ENCODE measurements around the gene FN3KRP. TPM values are rescaled to one million over a fixed set of nuclear protein-coding genes. Genes with fewer than 3 reads are reported as not detected.

FN3KRP gene
- total RNA-seq: 10 to 100 TPM; 36.7 to 40.5 TPM

- Mint-ChIP-seq H3K36me3 (peaks cover 8% of the 10 kb centered on the region), H3K27me3 (no peaks in the 10 kb centered on the region), H3K4me1 (ENCODE audit: low read depth) (peaks cover 19% of the 10 kb centered on the region), H3K9me3 (no peaks in the 10 kb centered on the region), H3K4me3 (peak within 1 kb of the TSS; percentile 90), H3K27ac (peak within 1 kb of the TSS; percentile 82)
- ChIA-PET CTCF (interaction anchor here (1.4 kb wide), 1 partner anchor 48 kb away, joined by 3 read pairs; no protein-coding TSS in a partner anchor), POLR2A (interaction anchor here (1.1 to 1.4 kb wide), 2 partner anchors 13 to 148 kb away, joined by 3 read pairs; no protein-coding TSS in a partner anchor)
- peak; percentile 93 for DNase-seq
- intact Hi-C loops (cut with micrococcal nuclease): loop anchor here (1.0 to 2.0 kb wide), 2 partner anchors 18 to 34 kb away; partner anchors contain the start of gene RAB40B
Measured at GRCh38 chr17:82716203-82717010, at the start of gene FN3KRP. Gene FN3KRP (plus strand): TSS chr17:82716706. CDS start chr17:82716756, 50 bp downstream.

GRCh38 chr17:82666931-82667667 is 49.4 kb upstream of the FN3KRP start:
- no peak for DNase-seq
- no peaks in the 10 kb centered on the region for H3K27me3 Mint-ChIP-seq
- intact Hi-C loops (cut with micrococcal nuclease): loop anchor here (10.0 kb wide), 1 partner anchor 108 kb away; no protein-coding TSS in a partner anchor
- H3K36me3 Mint-ChIP-seq: no peaks in the 10 kb centered on the region
- peaks cover 2% of the 10 kb centered on the region for H3K4me1 Mint-ChIP-seq (ENCODE audit: low read depth)
- H3K27ac Mint-ChIP-seq: no peak overlapping the region
- POLR2A ChIA-PET: no interaction called here
- CTCF ChIA-PET: interaction anchor here (2.2 kb wide), 1 partner anchor 109 kb away, joined by 25 read pairs; no protein-coding TSS in a partner anchor
- H3K9me3 Mint-ChIP-seq: no peaks in the 10 kb centered on the region
- no peak overlapping the region for H3K4me3 Mint-ChIP-seq

GRCh38 chr17:82667668-82668000 is 48.9 kb upstream of the FN3KRP start:
- intact Hi-C loops (cut with micrococcal nuclease): loop anchor here (10.0 kb wide), 1 partner anchor 107 kb away; no protein-coding TSS in a partner anchor
- H3K27me3 Mint-ChIP-seq: no peaks in the 10 kb centered on the region
- POLR2A ChIA-PET: no interaction called here
- CTCF ChIA-PET: interaction anchor here (1.3 to 2.2 kb wide), 3 partner anchors 101 to 218 kb away, joined by 3 to 25 read pairs (median 8); no protein-coding TSS in a partner anchor
- no peak for DNase-seq
- H3K27ac Mint-ChIP-seq: no peak overlapping the region
- no peak overlapping the region for H3K4me3 Mint-ChIP-seq
- H3K4me1 Mint-ChIP-seq (ENCODE audit: low read depth): peaks cover 2% of the 10 kb centered on the region
- no peaks in the 10 kb centered on the region for H3K36me3 Mint-ChIP-seq
- H3K9me3 Mint-ChIP-seq: no peaks in the 10 kb centered on the region

GRCh38 chr17:82668024-82668630 is 48.4 kb upstream of the FN3KRP start:
- H3K27me3 Mint-ChIP-seq: no peaks in the 10 kb centered on the region
- no peak overlapping the region for H3K27ac Mint-ChIP-seq
- no peaks in the 10 kb centered on the region for H3K36me3 Mint-ChIP-seq
- peaks cover 2% of the 10 kb centered on the region for H3K4me1 Mint-ChIP-seq (ENCODE audit: low read depth)
- POLR2A ChIA-PET: no interaction called here
- intact Hi-C loops (cut with micrococcal nuclease): loop anchor here (10.0 kb wide), 1 partner anchor 107 kb away; no protein-coding TSS in a partner anchor
- H3K4me3 Mint-ChIP-seq: no peak overlapping the region
- CTCF ChIA-PET: interaction anchor here (1.2 to 2.2 kb wide), 4 partner anchors 100 to 217 kb away, joined by 3 to 25 read pairs (median 6); no protein-coding TSS in a partner anchor
- no peak for DNase-seq
- H3K9me3 Mint-ChIP-seq: no peaks in the 10 kb centered on the region

GRCh38 chr17:82668631-82669099 is 47.8 kb upstream of the FN3KRP start:
- peaks cover 2% of the 10 kb centered on the region for H3K4me1 Mint-ChIP-seq (ENCODE audit: low read depth)
- CTCF ChIA-PET: interaction anchor here (0.6 to 2.2 kb wide), 8 partner anchors 20 to 240 kb away, joined by 3 to 25 read pairs (median 4); partner anchors contain the start of gene FN3KRP
- DNase-seq: peak; percentile 65
- intact Hi-C loops (cut with micrococcal nuclease): loop anchor here (10.0 kb wide), 1 partner anchor 106 kb away; no protein-coding TSS in a partner anchor
- no peaks in the 10 kb centered on the region for H3K9me3 Mint-ChIP-seq
- H3K4me3 Mint-ChIP-seq: no peak overlapping the region
- H3K27ac Mint-ChIP-seq: no peak overlapping the region
- H3K27me3 Mint-ChIP-seq: no peaks in the 10 kb centered on the region
- H3K36me3 Mint-ChIP-seq: no peaks in the 10 kb centered on the region
- POLR2A ChIA-PET: no interaction called here

GRCh38 chr17:82670661-82671450 is 45.6 kb upstream of the FN3KRP start:
- no peak for DNase-seq
- POLR2A ChIA-PET: no interaction called here
- H3K36me3 Mint-ChIP-seq: peaks cover 1% of the 10 kb centered on the region
- no peak overlapping the region for H3K27ac Mint-ChIP-seq
- CTCF ChIA-PET: no interaction called here
- intact Hi-C loops (cut with micrococcal nuclease): no loop called here
- H3K9me3 Mint-ChIP-seq: no peaks in the 10 kb centered on the region
- H3K4me3 Mint-ChIP-seq: no peak overlapping the region
- H3K4me1 Mint-ChIP-seq (ENCODE audit: low read depth): peaks cover 2% of the 10 kb centered on the region
- no peaks in the 10 kb centered on the region for H3K27me3 Mint-ChIP-seq

GRCh38 chr17:82674656-82675475 is 41.6 kb upstream of the FN3KRP start:
- no peak overlapping the region for H3K4me3 Mint-ChIP-seq
- H3K4me1 Mint-ChIP-seq (ENCODE audit: low read depth): no peaks in the 10 kb centered on the region
- CTCF ChIA-PET: interaction anchor here (1.0 kb wide), 1 partner anchor 11 kb away, joined by 4 read pairs; no protein-coding TSS in a partner anchor
- no peak for DNase-seq
- H3K27ac Mint-ChIP-seq: no peak overlapping the region
- POLR2A ChIA-PET: no interaction called here
- intact Hi-C loops (cut with micrococcal nuclease): no loop called here
- H3K9me3 Mint-ChIP-seq: no peaks in the 10 kb centered on the region
- H3K27me3 Mint-ChIP-seq: no peaks in the 10 kb centered on the region
- H3K36me3 Mint-ChIP-seq: peaks cover 1% of the 10 kb centered on the region

- no peak overlapping the region for H3K27ac Mint-ChIP-seq
- ChIA-PET CTCF (interaction anchor here (1.0 kb wide), 1 partner anchor 10 kb away, joined by 4 read pairs; no protein-coding TSS in a partner anchor), POLR2A (no interaction called here)
- peaks cover 1% of the 10 kb centered on the region for H3K36me3 Mint-ChIP-seq
- DNase-seq: no peak
- H3K4me1 Mint-ChIP-seq (ENCODE audit: low read depth): no peaks in the 10 kb centered on the region
- H3K9me3 Mint-ChIP-seq: no peaks in the 10 kb centered on the region
- no peaks in the 10 kb centered on the region for H3K27me3 Mint-ChIP-seq
- intact Hi-C loops (cut with micrococcal nuclease): no loop called here
- H3K4me3 Mint-ChIP-seq: no peak overlapping the region
Measured at GRCh38 chr17:82675476-82676245, 40.8 kb upstream of the FN3KRP start.

- H3K27ac Mint-ChIP-seq: no peak overlapping the region
- intact Hi-C loops (cut with micrococcal nuclease): no loop called here
- H3K4me1 Mint-ChIP-seq (ENCODE audit: low read depth): no peaks in the 10 kb centered on the region
- peaks cover 9% of the 10 kb centered on the region for H3K36me3 Mint-ChIP-seq
- no peaks in the 10 kb centered on the region for H3K27me3 Mint-ChIP-seq
- DNase-seq: no peak
- POLR2A ChIA-PET: no interaction called here
- CTCF ChIA-PET: no interaction called here
- H3K4me3 Mint-ChIP-seq: no peak overlapping the region
- peaks cover 10% of the 10 kb centered on the region for H3K9me3 Mint-ChIP-seq
Measured at GRCh38 chr17:82677353-82677925, 39.1 kb upstream of the FN3KRP start.
